MM.1S (cell line): Measurements from ENCODE around the gene COQ9.

ENCODE experiments used
- CTCF ChIP-seq: fragments of 300-600 bp; sonication (generic); IDR thresholded peaks from 2 replicates; pipeline ENCODE4 v1.5.1; 2016; ENCODE audit warnings: antibody characterized with exemption, low read length, mixed read lengths
- EZH2 ChIP-seq: fragments of 300-600 bp; sonication (generic); optimal IDR thresholded peaks from 2 replicates; pipeline ENCODE3; 2017; ENCODE audit warnings: low read depth, mild to moderate bottlenecking, antibody characterized with exemption, low read length, mixed read lengths
- EZH2phosphoT487 ChIP-seq: fragments of 300-600 bp; sonication (generic); IDR thresholded peaks from 2 replicates; pipeline ENCODE4 v1.6.1; 2018; ENCODE audit warnings: antibody characterized with exemption, low read length

- no peak for TF ChIP-seq CTCF
- TF ChIP-seq EZH2: no peak
- no peak for TF ChIP-seq EZH2phosphoT487
Observed at GRCh38 chr16:57483725-57484514, 36.6 kb downstream of the COQ9 start.
